Testis (tissue), 3 donors: Measurements from ENCODE around the gene ADK. TPM values are rescaled to one million over a fixed set of nuclear protein-coding genes. Genes with fewer than 3 reads are reported as not detected.

ENCODE experiments used
- DNase-seq: peaks from one replicate; pipeline ENCODE4 v3.0.0-alpha.2; 2019
- H3K27ac ChIP-seq, 2 donors: fragments of 200-600 bp; sonication (generic); one replicate each; pipeline ENCODE4 v1.5.1; 2019
- H3K27me3 ChIP-seq: fragments of 200-600 bp; sonication (generic); one replicate; pipeline ENCODE4 v1.5.1; 2019
- H3K36me3 ChIP-seq: fragments of 200-600 bp; sonication (generic); one replicate; pipeline ENCODE4 v1.5.1; 2017; ENCODE audit warnings: low read depth; ENCODE audit errors: missing control alignments
- H3K4me1 ChIP-seq: fragments of 200-600 bp; sonication (generic); one replicate; pipeline ENCODE4 v1.5.1; 2019
- H3K4me3 ChIP-seq, 2 donors: fragments of 200-600 bp; sonication (generic); one replicate each; pipeline ENCODE4 v1.5.1; 2017 to 2019
- H3K9me3 ChIP-seq: fragments of 200-600 bp; sonication (generic); one replicate; pipeline ENCODE4 v1.5.1; 2017
- CTCF ChIP-seq, 3 experiments: fragments of 450-650 bp in 2 of 3; fragments of 200-600 bp in 1 of 3; sonication (generic) in 1 of 3; IDR thresholded peaks; one replicate each; pipeline ENCODE4 v1.5.1; 2016 to 2019; ENCODE audit warnings: antibody characterized with exemption in 3 of 3, mild to moderate bottlenecking in 2 of 3, moderate library complexity in 1 of 3
- POLR2A ChIP-seq: fragments of 450-650 bp; IDR thresholded peaks from one replicate; pipeline ENCODE4 v1.6.1; 2017; ENCODE audit warnings: antibody characterized with exemption, mild to moderate bottlenecking, moderate library complexity
- WGBS, 2 donors: methylation state at CpG; one replicate each; pipeline ENCODE4 v1.1.5; 2018; 5-methylcytosine and 5-hydroxymethylcytosine counted together
- intact Hi-C: fragments of 100-400 bp; cut with DNase I; formaldehyde crosslinking; loops from one replicate; pipeline ENCODE4 v1.15.1; 2023; ENCODE audit warnings: low total_unique reads
- polyA plus RNA-seq: library from polyadenylated mRNA; stranded (reverse); fragments of 350-450 nt; fragmentation: Illumina TruSeq; extraction: RNeasy Lipid Tissue Mini Kit (QIAGEN cat#74804); gene quantifications from one replicate; pipeline ENCODE4 v1.2.3, GENCODE V29; 2014; ENCODE audit warnings: low read depth, low replicate concordance; ENCODE audit not compliant: insufficient read depth
- total RNA-seq, 2 donors: library from RNA; depleted of rRNA; stranded (reverse); fragments of >200 nt; gene quantifications; one replicate each; pipeline ENCODE4 v1.2.3, GENCODE V29; 2016

The ADK gene
- total and polyA plus RNA-seq, 3 donors from 2014 or later: 23.3 to 61.8 (median 55.3) TPM

- Histone ChIP-seq H3K4me3 (no peak overlapping the region), H3K4me1 (peaks cover 4% of the 10 kb centered on the region), H3K27ac (no peak overlapping the region), H3K36me3 (no peaks in the 10 kb centered on the region), H3K9me3 (no peaks in the 10 kb centered on the region), H3K27me3 (no peaks in the 10 kb centered on the region)
- no peak for DNase-seq
- TF ChIP-seq POLR2A (no peak), CTCF (IDR thresholded peaks at IDR 0.05) (no peak)
- WGBS, 2 donors: 64 to 100% methylated on average over 1 of the region's 1 CpG
- intact Hi-C loops: no loop called here
Observed at GRCh38 chr10:74419491-74419951, 268.5 kb downstream of the ADK start.

DNA sequence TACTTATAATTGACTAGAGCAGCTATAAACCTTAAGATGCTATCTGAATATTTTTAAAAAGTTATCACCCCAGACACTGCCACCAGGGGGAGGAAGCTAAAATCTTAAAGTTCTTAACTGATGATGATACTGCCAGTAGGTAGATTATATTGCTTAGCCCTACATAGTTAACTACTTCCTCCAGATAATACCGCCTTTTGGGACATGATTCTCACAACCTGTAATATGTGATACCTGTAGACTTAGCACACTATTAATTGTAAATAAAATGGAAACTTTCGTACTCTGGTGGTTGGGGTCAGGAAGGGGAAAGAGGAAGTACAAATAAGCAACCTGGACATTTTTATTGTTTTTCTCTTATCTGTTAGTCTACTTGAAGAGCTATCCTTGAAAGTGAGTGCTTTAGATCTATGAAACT lies 268.9 kb downstream of the ADK start:
- H3K4me1 ChIP-seq: peaks cover 4% of the 10 kb centered on the region
- no peak for TF ChIP-seq POLR2A
- peak; percentile 8 to 41 (median 23) for TF ChIP-seq CTCF (IDR thresholded peaks at IDR 0.05)
- H3K36me3 ChIP-seq: no peaks in the 10 kb centered on the region
- no peak overlapping the region for H3K27ac ChIP-seq
- WGBS, 2 donors: 90 to 98% methylated on average over 2 of the region's 2 CpGs
- intact Hi-C loops: no loop called here
- no peak for DNase-seq
- H3K4me3 ChIP-seq: no peak overlapping the region
- no peaks in the 10 kb centered on the region for H3K9me3 ChIP-seq
- no peaks in the 10 kb centered on the region for H3K27me3 ChIP-seq

DNA sequence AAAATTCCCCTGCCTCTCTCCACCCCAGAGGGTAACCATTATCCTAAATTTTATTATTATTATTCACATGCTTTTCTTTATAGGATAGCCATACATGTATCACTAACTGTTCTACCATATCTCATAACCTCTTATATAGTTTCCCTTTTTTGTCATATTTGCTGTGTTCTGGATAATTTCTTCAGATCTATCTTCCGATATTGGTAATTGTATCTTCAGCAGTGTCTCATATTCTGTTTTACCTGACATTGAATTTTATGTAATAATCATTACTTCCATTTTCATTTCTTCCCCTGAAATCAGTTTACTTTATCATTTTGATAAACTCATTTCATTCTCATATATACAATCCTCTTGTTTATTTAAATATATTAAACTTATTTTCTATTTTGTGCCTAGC lies 273.5 kb downstream of the ADK start:
- no peak overlapping the region for H3K4me3 ChIP-seq
- TF ChIP-seq CTCF (IDR thresholded peaks at IDR 0.05) (no peak), POLR2A (no peak)
- WGBS, 2 donors: 95 to 100% methylated on average over 1 of the region's 1 CpG
- intact Hi-C loops: no loop called here
- H3K27ac ChIP-seq: no peak overlapping the region
- DNase-seq: no peak
- no peaks in the 10 kb centered on the region for H3K36me3 ChIP-seq
- H3K4me1 ChIP-seq: no peaks in the 10 kb centered on the region
- H3K9me3 ChIP-seq: no peaks in the 10 kb centered on the region
- no peaks in the 10 kb centered on the region for H3K27me3 ChIP-seq

GRCh38 chr10:74425456-74426001 lies 274.5 kb downstream of the ADK start:
- no peak overlapping the region for H3K4me3 ChIP-seq
- no peaks in the 10 kb centered on the region for H3K9me3 ChIP-seq
- H3K36me3 ChIP-seq: no peaks in the 10 kb centered on the region
- DNase-seq: no peak
- intact Hi-C loops: no loop called here
- 89 to 99% methylated on average over 2 of the region's 2 CpGs for WGBS, 2 donors
- H3K4me1 ChIP-seq: no peaks in the 10 kb centered on the region
- TF ChIP-seq CTCF (IDR thresholded peaks at IDR 0.05): no peak
- no peak for TF ChIP-seq POLR2A
- H3K27ac ChIP-seq: no peak overlapping the region
- H3K27me3 ChIP-seq: no peaks in the 10 kb centered on the region

GRCh38 chr10:74431816-74432215 lies 280.8 kb downstream of the ADK start:
- no peak for TF ChIP-seq CTCF (IDR thresholded peaks at IDR 0.05)
- TF ChIP-seq POLR2A: no peak
- 94 to 96% methylated on average over 4 of the region's 4 CpGs for WGBS, 2 donors
- Histone ChIP-seq H3K9me3 (no peaks in the 10 kb centered on the region), H3K27me3 (no peaks in the 10 kb centered on the region), H3K36me3 (no peaks in the 10 kb centered on the region), H3K4me3 (no peak overlapping the region), H3K4me1 (no peaks in the 10 kb centered on the region), H3K27ac (no peak overlapping the region)
- no peak for DNase-seq
- intact Hi-C loops: no loop called here
